NAMALWA (cell line): Measurements from ENCODE around the gene NME7.
"Not testable (repeated sequence)": the region's sequence is repeated elsewhere in the genome, so short reads cannot be mapped to it uniquely, and the experiment has no call there.

Experiments used
- DNase-seq: peaks from one replicate; pipeline ENCODE4 v3.0.0-alpha.2; 2015; ENCODE audit warnings: low spot score

The NME7 gene

GRCh38 chr1:169367686-169368405 is at the start of gene NME7, which contains the start of gene BLZF1:
TSS of gene NME7 (minus strand) at chr1:169367797. CDS start at chr1:169367710, 87 bp downstream.
TSS of gene BLZF1 (plus strand) at chr1:169368195. CDS start at chr1:169369523, 1,328 bp downstream.
- peak; percentile 99 for DNase-seq

GRCh38 chr1:169414952-169415351 is 47.4 kb upstream of the NME7 start:
- no peak for DNase-seq

- not testable (repeated sequence) for DNase-seq
Observed at GRCh38 chr1:169408340-169408739, 40.7 kb upstream of the NME7 start.

- DNase-seq, result not testable (repeated sequence)
Observed at GRCh38 chr1:169402578-169402977, 35.0 kb upstream of the NME7 start.

GRCh38 chr1:169395955-169396354 is 28.4 kb upstream of the NME7 start:
- no peak for DNase-seq

- DNase-seq, result no peak
Observed at GRCh38 chr1:169392406-169392805, 24.8 kb upstream of the NME7 start.

- no peak for DNase-seq
Observed at GRCh38 chr1:169390303-169390702, 22.7 kb upstream of the NME7 start.

- no peak for DNase-seq
Observed at GRCh38 chr1:169387399-169387798, 19.8 kb upstream of the NME7 start.

- DNase-seq, result no peak
Observed at GRCh38 chr1:169383449-169383848, 15.9 kb upstream of the NME7 start.

GRCh38 chr1:169381162-169381561 is 13.6 kb upstream of the NME7 start:
- DNase-seq, result no peak

- no peak for DNase-seq
Observed at GRCh38 chr1:169371404-169371803, 3.8 kb upstream of the NME7 start.

- DNase-seq, result peak; percentile 50
Observed at GRCh38 chr1:169368406-169368769, 791 bp upstream of the NME7 start.

- no peak for DNase-seq
Observed at GRCh38 chr1:169367096-169367685, 406 bp downstream of the NME7 start.

- DNase-seq, result no peak
Observed at GRCh38 chr1:169364948-169365347, 2.6 kb downstream of the NME7 start.

- DNase-seq, result no peak
Observed at GRCh38 chr1:169363046-169363730, 4.4 kb downstream of the NME7 start.

- DNase-seq, result no peak
Observed at GRCh38 chr1:169361281-169361680, 6.3 kb downstream of the NME7 start.

GRCh38 chr1:169360415-169360814 is 7.2 kb downstream of the NME7 start:
- no peak for DNase-seq

- peak; percentile 79 for DNase-seq
Observed at GRCh38 chr1:169348383-169349036, 19.1 kb downstream of the NME7 start.

- no peak for DNase-seq
Observed at GRCh38 chr1:169347688-169348382, 19.8 kb downstream of the NME7 start.

- no peak for DNase-seq
Observed at GRCh38 chr1:169346036-169346589, 21.5 kb downstream of the NME7 start.

GRCh38 chr1:169345511-169345910 is 22.1 kb downstream of the NME7 start:
- DNase-seq, result no peak

- not testable (repeated sequence) for DNase-seq
Observed at GRCh38 chr1:169342096-169342495, 25.5 kb downstream of the NME7 start.
